ENCODE measurements around the gene AHCYL1.

- TF ChIP-seq EZH2phosphoT487 (IDR thresholded peaks at IDR 0.05; ENCODE audit: low read depth, severe bottlenecking, unreplicated experiment): no peak
- no peak for TF ChIP-seq CTCF (IDR thresholded peaks at IDR 0.05; ENCODE audit: poor library complexity)
Measured at GRCh38 chr1:110061341-110061740, 76.8 kb downstream of the AHCYL1 start.

Data from hepatocyte (in vitro differentiated cells).